HL-60 (cell line): ENCODE results near the gene CHADL.

Experiments
- DNase-seq, 2 experiments: peaks; one replicate each; pipeline ENCODE4 v3.0.0-alpha.2; 2010 to 2020; ENCODE audit warnings: low read depth in 1 of 2, low spot score in 1 of 2
- H3K27ac ChIP-seq: fragments of 250-450 bp; sonication (Bioruptor Pico); replicated peaks from 2 replicates; pipeline ENCODE4 v1.5.1; 2020; ENCODE audit warnings: mild to moderate bottlenecking, moderate library complexity
- H3K27me3 ChIP-seq: fragments of 250-450 bp; sonication (Bioruptor Pico); 2 replicates; pipeline ENCODE4 v1.5.1; 2021; ENCODE audit warnings: mild to moderate bottlenecking, moderate library complexity; ENCODE audit not compliant: insufficient read depth, poor library complexity, severe bottlenecking
- H3K4me3 ChIP-seq: replicated peaks from 2 replicates; pipeline ENCODE4 v1.5.1; 2011; ENCODE audit warnings: mild to moderate bottlenecking, control low read depth, low read length; ENCODE audit not compliant: insufficient read depth
- GABPA ChIP-seq: IDR thresholded peaks from 2 replicates; pipeline ENCODE4 v1.6.1; 2012; ENCODE audit warnings: low read depth
- POLR2AphosphoS5 ChIP-seq: IDR thresholded peaks from 2 replicates; pipeline ENCODE4 v1.6.1; 2012; ENCODE audit warnings: low read depth
- SPI1 ChIP-seq: IDR thresholded peaks from 2 replicates; pipeline ENCODE4 v1.6.1; 2012; ENCODE audit warnings: low read depth, mild to moderate bottlenecking, borderline replicate concordance
- TF ChIP-seq, protein P1 (sequence below): IDR thresholded peaks from 2 replicates; pipeline ENCODE4 v1.6.1; 2012; ENCODE audit warnings: low read depth; ENCODE audit not compliant: insufficient replicate concordance
- TF ChIP-seq, protein P2 (sequence below): IDR thresholded peaks from one replicate; pipeline ENCODE4 v1.5.1; 2011; ENCODE audit warnings: low read length, control low read depth, inconsistent platforms; ENCODE audit not compliant: insufficient read depth

Gene CHADL

DNA sequence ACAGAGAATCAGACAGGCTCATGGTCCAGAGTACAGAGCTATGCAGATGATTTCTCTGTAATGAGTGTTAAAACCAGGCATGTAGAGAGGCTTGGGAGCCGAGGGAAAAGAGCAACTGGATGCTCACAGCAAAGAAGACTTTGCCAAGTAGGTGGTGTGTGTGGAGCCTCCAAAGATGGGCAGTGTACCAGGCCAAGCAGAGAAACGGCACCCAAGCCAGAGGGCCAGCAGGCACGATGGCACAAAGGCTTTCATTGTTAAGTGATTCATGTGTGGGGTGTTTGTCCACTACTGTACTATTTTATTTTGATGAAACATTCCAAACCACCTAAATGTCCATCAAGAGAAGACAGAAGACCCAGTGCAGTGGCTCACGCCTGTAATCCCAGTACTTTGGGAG, 34.1 kb upstream of the CHADL start:
- TF ChIP-seq, protein P1, sequence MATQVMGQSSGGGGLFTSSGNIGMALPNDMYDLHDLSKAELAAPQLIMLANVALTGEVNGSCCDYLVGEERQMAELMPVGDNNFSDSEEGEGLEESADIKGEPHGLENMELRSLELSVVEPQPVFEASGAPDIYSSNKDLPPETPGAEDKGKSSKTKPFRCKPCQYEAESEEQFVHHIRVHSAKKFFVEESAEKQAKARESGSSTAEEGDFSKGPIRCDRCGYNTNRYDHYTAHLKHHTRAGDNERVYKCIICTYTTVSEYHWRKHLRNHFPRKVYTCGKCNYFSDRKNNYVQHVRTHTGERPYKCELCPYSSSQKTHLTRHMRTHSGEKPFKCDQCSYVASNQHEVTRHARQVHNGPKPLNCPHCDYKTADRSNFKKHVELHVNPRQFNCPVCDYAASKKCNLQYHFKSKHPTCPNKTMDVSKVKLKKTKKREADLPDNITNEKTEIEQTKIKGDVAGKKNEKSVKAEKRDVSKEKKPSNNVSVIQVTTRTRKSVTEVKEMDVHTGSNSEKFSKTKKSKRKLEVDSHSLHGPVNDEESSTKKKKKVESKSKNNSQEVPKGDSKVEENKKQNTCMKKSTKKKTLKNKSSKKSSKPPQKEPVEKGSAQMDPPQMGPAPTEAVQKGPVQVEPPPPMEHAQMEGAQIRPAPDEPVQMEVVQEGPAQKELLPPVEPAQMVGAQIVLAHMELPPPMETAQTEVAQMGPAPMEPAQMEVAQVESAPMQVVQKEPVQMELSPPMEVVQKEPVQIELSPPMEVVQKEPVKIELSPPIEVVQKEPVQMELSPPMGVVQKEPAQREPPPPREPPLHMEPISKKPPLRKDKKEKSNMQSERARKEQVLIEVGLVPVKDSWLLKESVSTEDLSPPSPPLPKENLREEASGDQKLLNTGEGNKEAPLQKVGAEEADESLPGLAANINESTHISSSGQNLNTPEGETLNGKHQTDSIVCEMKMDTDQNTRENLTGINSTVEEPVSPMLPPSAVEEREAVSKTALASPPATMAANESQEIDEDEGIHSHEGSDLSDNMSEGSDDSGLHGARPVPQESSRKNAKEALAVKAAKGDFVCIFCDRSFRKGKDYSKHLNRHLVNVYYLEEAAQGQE, result no peak
- no peak for TF ChIP-seq SPI1
- TF ChIP-seq GABPA, result no peak
- TF ChIP-seq, protein P2, sequence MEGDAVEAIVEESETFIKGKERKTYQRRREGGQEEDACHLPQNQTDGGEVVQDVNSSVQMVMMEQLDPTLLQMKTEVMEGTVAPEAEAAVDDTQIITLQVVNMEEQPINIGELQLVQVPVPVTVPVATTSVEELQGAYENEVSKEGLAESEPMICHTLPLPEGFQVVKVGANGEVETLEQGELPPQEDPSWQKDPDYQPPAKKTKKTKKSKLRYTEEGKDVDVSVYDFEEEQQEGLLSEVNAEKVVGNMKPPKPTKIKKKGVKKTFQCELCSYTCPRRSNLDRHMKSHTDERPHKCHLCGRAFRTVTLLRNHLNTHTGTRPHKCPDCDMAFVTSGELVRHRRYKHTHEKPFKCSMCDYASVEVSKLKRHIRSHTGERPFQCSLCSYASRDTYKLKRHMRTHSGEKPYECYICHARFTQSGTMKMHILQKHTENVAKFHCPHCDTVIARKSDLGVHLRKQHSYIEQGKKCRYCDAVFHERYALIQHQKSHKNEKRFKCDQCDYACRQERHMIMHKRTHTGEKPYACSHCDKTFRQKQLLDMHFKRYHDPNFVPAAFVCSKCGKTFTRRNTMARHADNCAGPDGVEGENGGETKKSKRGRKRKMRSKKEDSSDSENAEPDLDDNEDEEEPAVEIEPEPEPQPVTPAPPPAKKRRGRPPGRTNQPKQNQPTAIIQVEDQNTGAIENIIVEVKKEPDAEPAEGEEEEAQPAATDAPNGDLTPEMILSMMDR, result no peak
- no peak for TF ChIP-seq POLR2AphosphoS5
- no peak for DNase-seq
- H3K27me3 ChIP-seq, result no peaks in the 10 kb centered on the region
- H3K27ac ChIP-seq, result no peak overlapping the region
- no peak overlapping the region for H3K4me3 ChIP-seq

DNA sequence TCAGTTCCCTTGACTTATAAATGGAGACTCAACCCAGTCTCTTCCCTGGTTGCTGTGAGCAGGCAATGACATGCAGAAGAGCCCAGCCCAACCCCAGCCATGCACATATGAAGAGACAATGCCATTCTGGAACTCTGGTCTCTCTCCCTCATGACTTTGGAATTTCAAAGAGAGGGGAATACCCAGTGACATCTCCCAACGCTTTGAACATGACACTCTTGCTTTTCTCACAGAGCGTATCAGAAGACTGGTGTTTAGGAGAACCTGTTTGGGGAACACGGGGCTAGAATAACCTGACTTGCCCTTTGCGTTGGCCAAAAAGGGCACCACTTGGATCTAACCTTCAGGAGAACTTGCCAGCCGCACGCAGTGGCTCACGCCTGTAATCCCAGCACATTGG, 32.4 kb upstream of the CHADL start:
- DNase-seq, result no peak
- TF ChIP-seq POLR2AphosphoS5 (no peak), GABPA (no peak), SPI1 (no peak)
- TF ChIP-seq, protein P1, result no peak
- TF ChIP-seq, protein P2, result no peak
- no peaks in the 10 kb centered on the region for H3K27me3 ChIP-seq
- H3K27ac ChIP-seq, result no peak overlapping the region
- no peak overlapping the region for H3K4me3 ChIP-seq

DNA sequence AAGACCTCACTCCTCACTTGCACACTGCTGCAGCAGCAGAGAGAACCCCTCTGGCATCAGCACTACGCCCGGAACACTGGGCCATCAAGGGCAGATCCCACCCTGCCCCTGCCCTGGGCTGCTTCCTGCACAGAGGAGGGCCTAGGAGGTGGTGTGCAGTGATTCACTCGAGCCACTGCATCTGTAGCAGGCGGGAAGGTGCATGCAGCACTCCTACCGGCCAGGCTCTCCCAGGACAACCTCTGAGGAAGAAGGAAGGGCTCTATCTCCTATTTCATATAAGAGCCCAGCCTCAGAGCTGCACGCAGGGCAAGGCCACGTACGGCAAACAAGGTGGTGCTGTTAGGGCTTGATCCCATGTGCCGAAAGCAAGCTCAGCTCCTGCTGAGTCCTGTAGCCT, 31.1 kb upstream of the CHADL start:
- Histone ChIP-seq H3K4me3 (no peak overlapping the region), H3K27me3 (no peaks in the 10 kb centered on the region), H3K27ac (no peak overlapping the region)
- TF ChIP-seq GABPA, result no peak
- TF ChIP-seq, protein P1, result no peak
- TF ChIP-seq POLR2AphosphoS5, result no peak
- TF ChIP-seq SPI1, result no peak
- TF ChIP-seq, protein P2, result no peak
- DNase-seq, result no peak
